Choroid plexus epithelial cell (primary cell): ENCODE measurements around the gene CDC42EP3.

ENCODE experiments used
- DNase-seq: peaks from one replicate; pipeline ENCODE4 v3.0.0-alpha.2; 2010; ENCODE audit warnings: low read depth
- H3K4me3 ChIP-seq: 2 replicates; pipeline ENCODE4 v1.5.1; 2011; ENCODE audit warnings: low read depth, mild to moderate bottlenecking, control low read depth, low read length, moderate library complexity
- TF ChIP-seq, protein P1 (sequence below): conservative IDR thresholded peaks from 2 replicates; pipeline ENCODE4 v1.5.1; 2011; ENCODE audit warnings: low read depth, mild to moderate bottlenecking, control low read depth, inconsistent platforms, low read length, moderate library complexity

CDC42EP3 gene, protein sequence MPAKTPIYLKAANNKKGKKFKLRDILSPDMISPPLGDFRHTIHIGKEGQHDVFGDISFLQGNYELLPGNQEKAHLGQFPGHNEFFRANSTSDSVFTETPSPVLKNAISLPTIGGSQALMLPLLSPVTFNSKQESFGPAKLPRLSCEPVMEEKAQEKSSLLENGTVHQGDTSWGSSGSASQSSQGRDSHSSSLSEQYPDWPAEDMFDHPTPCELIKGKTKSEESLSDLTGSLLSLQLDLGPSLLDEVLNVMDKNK

DNA sequence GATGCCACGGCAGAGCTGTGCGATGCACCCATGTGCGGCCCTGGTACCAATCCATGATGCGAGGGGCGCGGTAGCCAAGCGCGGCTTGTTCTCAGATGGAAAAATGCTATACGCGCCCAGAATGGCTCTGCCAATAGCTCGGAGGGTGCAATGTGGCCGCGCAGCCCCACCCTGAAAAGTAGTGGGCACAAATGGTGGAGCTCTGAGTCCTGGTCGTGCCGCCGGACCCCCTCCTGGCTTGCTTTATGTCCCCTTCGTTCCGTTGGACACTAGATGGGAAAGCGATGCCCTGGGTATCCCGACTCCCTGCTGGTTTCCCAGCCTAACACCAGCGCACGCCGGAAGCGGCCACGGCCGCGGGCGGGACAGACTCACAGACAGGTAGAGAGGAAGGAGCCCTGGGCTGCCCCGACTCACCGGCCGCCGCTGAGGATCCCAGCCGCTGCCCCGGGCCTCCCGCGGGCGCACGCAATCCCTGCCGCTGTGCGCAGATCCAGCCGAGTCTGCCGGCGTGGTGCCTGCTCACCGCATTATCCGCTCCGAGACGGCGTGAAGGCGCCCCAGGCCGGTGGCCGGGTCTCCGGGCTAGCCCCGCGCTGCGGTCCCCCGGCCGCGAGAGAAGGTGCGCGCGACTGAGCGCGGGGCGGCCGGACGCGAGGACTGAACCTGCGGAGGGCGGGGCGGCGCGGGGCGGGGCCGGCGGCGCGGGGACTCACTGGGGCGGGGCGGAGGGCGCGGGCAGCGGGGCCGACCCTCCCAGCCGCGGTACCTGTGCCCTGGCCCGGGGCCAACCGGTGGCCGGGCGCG is at the start of gene CDC42EP3:
Gene CDC42EP3 (minus strand): TSS at position 634 of the 807 bp plus-strand sequence. CDS start 25,055 bp downstream, outside the sequence.
- peak; percentile 40 for DNase-seq
- peak within 1 kb of the TSS; percentile 72 for H3K4me3 ChIP-seq
- TF ChIP-seq, protein P1, sequence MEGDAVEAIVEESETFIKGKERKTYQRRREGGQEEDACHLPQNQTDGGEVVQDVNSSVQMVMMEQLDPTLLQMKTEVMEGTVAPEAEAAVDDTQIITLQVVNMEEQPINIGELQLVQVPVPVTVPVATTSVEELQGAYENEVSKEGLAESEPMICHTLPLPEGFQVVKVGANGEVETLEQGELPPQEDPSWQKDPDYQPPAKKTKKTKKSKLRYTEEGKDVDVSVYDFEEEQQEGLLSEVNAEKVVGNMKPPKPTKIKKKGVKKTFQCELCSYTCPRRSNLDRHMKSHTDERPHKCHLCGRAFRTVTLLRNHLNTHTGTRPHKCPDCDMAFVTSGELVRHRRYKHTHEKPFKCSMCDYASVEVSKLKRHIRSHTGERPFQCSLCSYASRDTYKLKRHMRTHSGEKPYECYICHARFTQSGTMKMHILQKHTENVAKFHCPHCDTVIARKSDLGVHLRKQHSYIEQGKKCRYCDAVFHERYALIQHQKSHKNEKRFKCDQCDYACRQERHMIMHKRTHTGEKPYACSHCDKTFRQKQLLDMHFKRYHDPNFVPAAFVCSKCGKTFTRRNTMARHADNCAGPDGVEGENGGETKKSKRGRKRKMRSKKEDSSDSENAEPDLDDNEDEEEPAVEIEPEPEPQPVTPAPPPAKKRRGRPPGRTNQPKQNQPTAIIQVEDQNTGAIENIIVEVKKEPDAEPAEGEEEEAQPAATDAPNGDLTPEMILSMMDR = no peak

DNA sequence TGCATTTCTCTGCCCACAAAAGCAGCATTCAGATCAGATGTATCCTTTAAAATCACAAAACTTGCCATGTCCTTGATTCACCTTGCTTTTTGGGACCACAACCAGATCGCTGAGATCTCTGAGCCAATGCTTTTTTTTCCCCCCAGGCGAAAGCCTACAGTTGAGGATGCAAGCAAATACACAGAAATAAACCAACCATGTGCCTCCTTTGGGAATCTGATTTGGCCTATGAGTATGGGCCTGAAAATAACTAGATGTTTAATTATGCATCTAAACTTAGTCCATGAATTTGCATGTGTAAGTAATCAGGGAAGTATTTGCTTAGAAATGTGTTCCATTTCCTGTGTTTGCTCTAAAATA is 49.7 kb upstream of the CDC42EP3 start:
- H3K4me3 ChIP-seq = no peak overlapping the region
- TF ChIP-seq, protein P1 = no peak
- no peak for DNase-seq

DNA sequence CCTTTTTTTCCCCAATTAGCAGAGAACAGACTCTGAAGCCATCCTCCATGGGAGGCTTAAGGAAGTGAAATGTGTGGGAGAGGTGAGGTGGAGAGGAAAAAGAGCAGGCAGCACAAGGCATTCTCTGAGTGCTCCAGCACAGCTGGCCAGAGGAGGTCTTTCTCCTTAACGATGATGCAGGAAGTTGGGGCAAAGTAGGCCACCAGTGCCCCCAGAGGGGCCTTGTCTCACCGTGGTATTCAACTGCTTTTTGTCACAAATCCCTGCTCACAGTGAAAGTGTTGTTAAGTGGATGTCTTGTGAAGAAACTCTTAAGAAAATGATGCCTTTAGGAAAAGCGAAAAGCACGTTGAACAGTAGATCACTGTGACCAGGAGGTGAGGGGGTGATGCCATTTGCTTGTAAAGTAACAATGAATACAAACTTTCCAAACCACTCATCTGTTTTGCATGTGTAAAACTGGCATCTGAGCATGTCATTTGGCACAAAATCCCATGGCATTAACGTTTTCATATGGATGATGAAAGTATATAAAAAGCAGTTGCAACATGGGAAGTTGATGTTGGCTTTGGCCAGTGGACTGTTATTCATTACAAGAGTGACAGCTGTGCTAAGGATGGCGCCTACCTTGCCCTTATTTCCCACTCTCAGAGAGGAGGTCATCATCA is 49.2 kb upstream of the CDC42EP3 start:
- TF ChIP-seq, protein P1 = no peak
- H3K4me3 ChIP-seq = no peak overlapping the region
- DNase-seq = no peak

DNA sequence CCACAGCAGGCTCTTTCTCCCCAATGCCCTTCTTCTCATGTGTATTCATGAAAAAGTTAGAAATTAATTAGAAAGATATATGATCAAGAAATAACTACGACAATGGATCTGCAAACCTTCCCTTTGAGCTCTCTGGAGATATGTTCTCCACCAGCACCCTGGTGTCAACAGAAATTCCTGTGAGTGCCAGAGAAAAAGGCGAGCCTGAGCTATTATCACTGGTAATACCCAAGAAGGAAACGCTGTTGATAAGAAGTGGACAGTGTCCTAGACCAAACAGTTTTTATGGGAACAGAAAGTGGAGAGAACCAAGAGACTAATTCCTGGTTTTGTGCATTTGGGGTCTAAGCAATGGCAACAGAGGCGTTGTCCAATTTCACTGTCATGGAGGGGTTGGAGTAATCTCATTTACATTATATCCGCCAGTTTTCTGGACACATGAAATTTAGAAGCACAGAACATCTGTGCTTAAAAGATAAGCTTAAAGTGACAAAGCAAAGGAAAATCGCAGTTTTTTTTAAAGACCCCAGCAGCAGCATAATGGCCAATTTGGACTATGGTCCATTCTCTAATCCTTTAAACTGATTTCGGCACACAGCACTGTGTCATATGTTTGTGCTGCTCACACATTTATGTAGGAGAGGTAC is 47.2 kb upstream of the CDC42EP3 start:
- TF ChIP-seq, protein P1 = no peak
- H3K4me3 ChIP-seq = no peak overlapping the region
- DNase-seq = no peak

DNA sequence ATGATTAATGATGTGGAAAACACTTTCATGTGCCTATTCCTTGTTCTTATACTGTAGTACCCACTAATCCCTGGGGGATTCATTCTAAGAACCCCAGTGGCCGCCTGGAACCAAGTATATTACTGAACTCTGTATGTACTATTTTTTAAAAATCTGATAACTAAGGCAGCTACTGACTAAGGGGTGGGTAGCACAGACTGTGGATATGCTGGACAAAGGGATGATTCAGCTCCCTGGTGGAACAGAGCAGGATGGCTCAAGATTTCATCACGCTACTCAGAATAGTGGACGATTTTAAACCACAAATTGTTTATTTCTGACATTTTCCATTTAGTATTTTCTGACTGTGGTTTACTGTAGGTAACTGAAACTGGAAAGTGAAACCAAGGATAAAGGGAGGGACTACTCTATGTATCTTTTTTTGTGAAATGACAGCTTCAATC is 41.8 kb upstream of the CDC42EP3 start:
- peak; percentile 96 for DNase-seq
- TF ChIP-seq, protein P1 = peak; percentile 25
- no peak overlapping the region for H3K4me3 ChIP-seq

DNA sequence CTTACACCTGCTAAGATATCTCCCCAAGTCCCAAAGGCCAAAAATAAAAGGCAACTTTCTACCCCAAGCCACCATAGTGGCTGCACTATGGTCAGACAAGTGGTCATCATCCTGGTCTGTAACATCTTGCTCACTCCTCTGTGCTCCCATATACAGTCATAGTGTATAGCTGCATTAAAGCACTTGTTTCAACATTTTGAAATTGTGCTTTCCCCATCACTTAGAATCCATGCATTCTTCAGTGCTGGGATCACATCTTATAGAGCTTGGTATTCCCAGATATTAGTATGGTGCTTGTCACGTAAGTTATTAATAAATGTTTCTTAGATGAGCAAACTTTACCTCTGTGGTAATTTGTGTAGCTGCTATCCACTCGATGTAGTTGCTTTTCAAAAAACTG is 40.4 kb upstream of the CDC42EP3 start:
- TF ChIP-seq, protein P1 = no peak
- peak; percentile 53 for DNase-seq
- H3K4me3 ChIP-seq = no peak overlapping the region
